HG02678 (cell line): ENCODE results near the gene EEPD1.
A peak's percentile ranks its signal among the peaks of the same experiment; 100 is the strongest.
"Not testable (repeated sequence)": the region's sequence is repeated elsewhere in the genome, so short reads cannot be mapped to it uniquely, and the experiment has no call there.

Source experiments
- ATAC-seq: cut with Tn5 transposase; IDR thresholded peaks from one replicate; pipeline ENCODE4 v1.9.1; 2021; ENCODE audit warnings: mild to moderate bottlenecking, moderate library complexity; ENCODE audit not compliant: unreplicated experiment

The EEPD1 gene

GRCh38 chr7:36245684-36246299 lies 92.7 kb downstream of the EEPD1 start:
- no peak for ATAC-seq

GRCh38 chr7:36249091-36249490 lies 96.0 kb downstream of the EEPD1 start:
- no peak for ATAC-seq

- no peak for ATAC-seq
These were observed 100.6 kb downstream of the EEPD1 start for GRCh38 chr7:36253699-36254098.

GRCh38 chr7:36258510-36259259 lies 105.6 kb downstream of the EEPD1 start:
- not testable (repeated sequence) for ATAC-seq

- peak; percentile 66 for ATAC-seq
These were observed 107.4 kb downstream of the EEPD1 start for GRCh38 chr7:36260481-36260880.

- ATAC-seq, result peak; percentile 42
These were observed 108.1 kb downstream of the EEPD1 start for GRCh38 chr7:36261019-36261754.

GRCh38 chr7:36262309-36263094 lies 109.4 kb downstream of the EEPD1 start:
- ATAC-seq, result no peak

- ATAC-seq, result no peak
These were observed 110.0 kb downstream of the EEPD1 start for GRCh38 chr7:36263095-36263484.

- ATAC-seq, result peak; percentile 42
These were observed 111.2 kb downstream of the EEPD1 start for GRCh38 chr7:36264123-36264801.

- ATAC-seq, result no peak
These were observed 112.0 kb downstream of the EEPD1 start for GRCh38 chr7:36264913-36265516.

GRCh38 chr7:36265680-36266079 lies 112.6 kb downstream of the EEPD1 start:
- no peak for ATAC-seq

- ATAC-seq, result no peak
These were observed 113.1 kb downstream of the EEPD1 start for GRCh38 chr7:36266190-36266589.

GRCh38 chr7:36266683-36267082 lies 113.6 kb downstream of the EEPD1 start:
- ATAC-seq, result no peak

- peak; percentile 51 for ATAC-seq
These were observed 119.1 kb downstream of the EEPD1 start for GRCh38 chr7:36272211-36272566.

GRCh38 chr7:36272567-36273269 lies 119.7 kb downstream of the EEPD1 start:
- ATAC-seq, result no peak

GRCh38 chr7:36273836-36274235 lies 120.8 kb downstream of the EEPD1 start:
- no peak for ATAC-seq

- ATAC-seq, result no peak
These were observed 122.8 kb downstream of the EEPD1 start for GRCh38 chr7:36275735-36276284.

GRCh38 chr7:36276428-36277248 lies 123.6 kb downstream of the EEPD1 start:
- ATAC-seq, result no peak

- no peak for ATAC-seq
These were observed 124.1 kb downstream of the EEPD1 start for GRCh38 chr7:36277249-36277542.
